Esophagus (tissue), 2 donors: ENCODE data around the gene OR52I2. TPM values are rescaled to one million over a fixed set of nuclear protein-coding genes. Genes with fewer than 3 reads are reported as not detected.

Experiments
- H3K27ac ChIP-seq, 2 donors: one replicate each; pipeline ENCODE4 v1.5.1; 2013; ENCODE audit warnings: low read depth in 2 of 2, mild to moderate bottlenecking in 2 of 2, inconsistent platforms in 1 of 2, low read length in 1 of 2, moderate library complexity in 1 of 2
- H3K27me3 ChIP-seq, 2 donors: one replicate each; pipeline ENCODE4 v1.6.1; 2013; ENCODE audit warnings: low read length in 2 of 2, control low read depth in 1 of 2, mild to moderate bottlenecking in 1 of 2; ENCODE audit not compliant: insufficient read depth in 2 of 2, control insufficient read depth in 1 of 2
- H3K36me3 ChIP-seq, 2 donors: one replicate each; pipeline ENCODE4 v1.6.1; 2013; ENCODE audit warnings: low read length in 1 of 2; ENCODE audit not compliant: control insufficient read depth in 2 of 2, insufficient read depth in 2 of 2
- H3K4me1 ChIP-seq, 2 donors: one replicate each; pipeline ENCODE4 v1.6.1; 2013; ENCODE audit warnings: low read length in 1 of 2; ENCODE audit not compliant: control insufficient read depth in 2 of 2, insufficient read depth in 2 of 2
- H3K4me3 ChIP-seq, 2 donors: one replicate each; pipeline ENCODE4 v1.5.1; 2013; ENCODE audit warnings: low read length in 2 of 2, mild to moderate bottlenecking in 2 of 2, low read depth in 1 of 2, moderate library complexity in 1 of 2
- H3K9me3 ChIP-seq, 2 donors: one replicate each; pipeline ENCODE4 v1.6.1; 2013; ENCODE audit warnings: mild to moderate bottlenecking in 2 of 2, low read depth in 1 of 2, low read length in 1 of 2, moderate library complexity in 1 of 2; ENCODE audit not compliant: control insufficient read depth in 2 of 2, insufficient read depth in 1 of 2
- WGBS, 2 donors: extraction: QIAGEN DNeasy Blood & Tissue Kit; methylation state at CpG; one replicate each; pipeline ENCODE4 v1.1.7; 2013; 5-methylcytosine and 5-hydroxymethylcytosine counted together
- polyA plus RNA-seq, 2 donors: library from polyadenylated mRNA; stranded (reverse); fragments of 200-250 nt; gene quantifications; one replicate each; pipeline ENCODE4 v1.2.3, GENCODE V29; 2013
- donor health status: healthy with polysubstance abuse.
- donor health status: Bipolar disorder and iron deficiency.

OR52I2 gene
- not detected for polyA plus RNA-seq

DNA sequence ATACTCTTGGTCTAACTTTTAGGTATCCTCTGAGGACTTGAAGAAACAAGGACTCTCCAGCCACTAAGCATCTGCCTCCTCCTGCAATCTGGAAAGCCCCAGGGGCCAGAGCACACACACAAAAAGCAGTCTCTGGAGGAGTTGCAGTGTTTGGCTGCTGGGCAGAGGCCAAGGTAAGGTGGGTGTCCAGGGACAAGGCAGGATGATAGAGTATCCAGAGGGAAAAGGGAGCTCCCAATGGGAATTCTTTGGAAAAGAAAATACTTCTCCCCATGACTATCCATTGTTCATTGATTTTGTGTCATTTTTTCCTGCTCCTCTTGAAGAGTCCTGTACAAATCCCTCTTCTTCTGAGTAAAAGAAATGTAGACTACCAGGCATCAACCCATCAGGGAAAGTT is at the start of gene OR52I2:
Gene OR52I2, plus strand, starts transcription at position 301 of the 400 bp plus-strand sequence.
- no peak within 1 kb of the TSS for H3K27ac ChIP-seq
- no peaks in the 10 kb centered on the region for H3K27me3 ChIP-seq
- no peak within 1 kb of the TSS for H3K4me3 ChIP-seq
- H3K4me1 ChIP-seq = no peaks in the 10 kb centered on the region
- H3K36me3 ChIP-seq = no peaks in the 10 kb centered on the region
- no peaks in the 10 kb centered on the region for H3K9me3 ChIP-seq

DNA sequence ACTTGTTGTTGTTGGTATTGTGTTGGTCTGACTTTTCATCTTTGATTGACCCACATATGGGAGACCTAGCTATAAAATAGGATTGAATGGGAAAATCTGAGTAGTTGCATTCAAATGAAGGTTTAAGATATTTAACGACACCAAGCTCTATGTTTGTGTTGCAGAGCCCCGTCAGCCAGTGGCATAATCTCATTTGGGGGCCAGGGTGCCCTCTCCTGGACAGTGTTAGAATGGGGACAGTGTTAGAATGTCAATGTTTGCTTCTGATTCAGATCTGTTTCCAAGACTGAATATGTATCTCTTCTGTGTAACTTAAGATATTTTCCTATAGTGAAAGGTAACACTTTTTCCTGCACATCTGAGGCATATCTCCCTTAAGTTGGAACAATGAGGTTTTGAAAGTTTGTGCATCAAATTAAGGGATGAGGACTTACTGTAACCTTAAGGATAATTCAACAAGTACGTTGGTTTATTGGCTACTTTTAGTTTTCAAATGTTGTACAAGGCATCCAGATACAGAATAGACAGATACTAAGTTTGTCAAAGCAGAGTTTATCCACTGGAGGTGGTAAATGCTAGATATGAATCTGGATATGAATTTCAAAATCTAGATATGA is 41.8 kb upstream of the OR52I2 start:
- Histone ChIP-seq H3K4me3 (no peak overlapping the region), H3K36me3 (no peaks in the 10 kb centered on the region), H3K27ac (no peak overlapping the region), H3K4me1 (no peaks in the 10 kb centered on the region), H3K9me3 (no peaks in the 10 kb centered on the region), H3K27me3 (no peaks in the 10 kb centered on the region)
- 23 to 26% methylated on average over 3 of the region's 3 CpGs for WGBS, 2 donors

DNA sequence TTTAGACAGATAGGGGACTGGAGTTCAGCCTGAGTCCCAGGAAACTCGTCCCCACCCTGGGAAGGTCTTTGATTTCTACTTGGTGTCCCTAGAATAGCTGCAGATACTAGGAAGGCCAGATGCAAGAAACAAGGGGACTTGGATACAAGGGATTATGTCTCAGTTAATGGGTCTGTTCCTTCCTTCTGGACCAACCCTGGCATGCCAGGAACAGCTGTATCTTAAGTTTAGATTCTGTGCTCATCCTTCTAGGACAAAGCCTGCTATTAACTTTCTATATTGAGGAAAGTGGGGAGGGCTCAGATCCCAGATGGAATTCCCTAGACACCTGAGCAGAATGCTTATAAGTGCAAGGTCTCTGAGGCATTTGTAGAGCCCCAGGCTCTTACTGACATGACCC is 40.5 kb upstream of the OR52I2 start:
- WGBS, 2 donors = 35 to 60% methylated on average over 1 of the region's 1 CpG
- no peak overlapping the region for H3K27ac ChIP-seq
- H3K27me3 ChIP-seq = no peaks in the 10 kb centered on the region
- no peak overlapping the region for H3K4me3 ChIP-seq
- no peaks in the 10 kb centered on the region for H3K9me3 ChIP-seq
- H3K36me3 ChIP-seq = no peaks in the 10 kb centered on the region
- no peaks in the 10 kb centered on the region for H3K4me1 ChIP-seq

DNA sequence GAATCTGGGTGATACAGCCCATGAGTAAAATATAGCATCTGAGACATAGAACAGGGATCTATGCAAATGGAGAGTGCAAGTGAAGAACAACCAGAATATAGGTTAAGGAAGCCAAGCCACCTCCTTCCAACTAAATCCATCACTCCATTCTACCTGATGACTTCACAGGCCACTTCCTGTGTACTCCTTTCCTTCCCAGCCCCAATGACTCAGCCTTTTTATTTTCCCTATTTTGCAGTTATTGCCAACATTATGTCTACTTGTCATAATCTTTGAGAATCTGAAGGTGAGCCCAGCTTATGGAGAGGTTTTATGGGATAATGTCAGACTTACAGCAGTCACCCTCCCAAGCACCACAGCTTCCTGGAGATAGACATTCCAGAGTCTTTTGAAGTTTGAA is 38.0 kb upstream of the OR52I2 start:
- no peak overlapping the region for H3K27ac ChIP-seq
- no peaks in the 10 kb centered on the region for H3K27me3 ChIP-seq
- H3K4me1 ChIP-seq = no peaks in the 10 kb centered on the region
- no peaks in the 10 kb centered on the region for H3K36me3 ChIP-seq
- H3K9me3 ChIP-seq = no peaks in the 10 kb centered on the region
- no peak overlapping the region for H3K4me3 ChIP-seq

DNA sequence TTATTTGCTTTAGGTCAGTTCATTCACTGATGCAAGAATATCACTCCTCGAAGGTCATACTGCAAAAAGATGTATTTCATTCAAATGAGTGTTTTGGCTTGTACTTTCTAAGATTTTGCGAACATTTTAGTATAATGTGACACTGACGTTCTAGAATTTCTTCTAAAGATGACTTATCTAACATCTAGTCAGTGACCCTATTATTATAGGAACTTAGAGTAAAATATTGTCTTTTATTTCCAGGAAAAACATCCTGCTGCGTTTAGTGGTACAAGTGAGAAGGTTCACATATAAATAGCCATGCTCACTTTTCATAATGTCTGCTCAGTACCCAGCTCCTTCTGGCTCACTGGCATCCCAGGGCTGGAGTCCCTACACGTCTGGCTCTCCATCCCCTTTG is 36.7 kb upstream of the OR52I2 start, which contains the start of gene OR52M1:
Gene OR52M1, plus strand, starts transcription at position 301 of the 400 bp plus-strand sequence. Its CDS starts 0 bp downstream, at position 301.
- no peak within 1 kb of the TSS for H3K27ac ChIP-seq
- H3K27me3 ChIP-seq = no peaks in the 10 kb centered on the region
- H3K4me1 ChIP-seq = no peaks in the 10 kb centered on the region
- H3K4me3 ChIP-seq = no peak within 1 kb of the TSS
- H3K36me3 ChIP-seq = no peaks in the 10 kb centered on the region
- 85 to 87% methylated on average over 5 of the region's 5 CpGs for WGBS, 2 donors
- no peaks in the 10 kb centered on the region for H3K9me3 ChIP-seq

DNA sequence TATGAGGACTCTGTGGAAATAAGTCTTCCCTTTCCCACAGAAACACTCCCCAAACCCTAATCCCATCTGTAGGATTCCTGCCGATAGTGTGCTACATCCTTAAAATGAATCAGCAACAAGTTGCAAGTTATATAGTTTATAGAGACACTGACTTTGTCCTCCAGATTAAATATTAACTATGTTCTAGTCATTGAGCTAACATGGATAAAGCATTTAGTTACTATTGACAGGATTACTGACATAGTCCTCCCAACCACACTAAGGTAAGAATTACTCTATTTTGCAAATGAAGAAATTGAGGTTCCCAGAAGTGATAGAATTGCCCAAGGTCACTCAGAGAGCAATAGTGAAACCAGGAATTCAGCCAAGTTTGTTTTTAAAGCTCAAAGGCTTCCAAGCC is 34.7 kb upstream of the OR52I2 start:
- Histone ChIP-seq H3K9me3 (peaks cover 3 to 6% of the 10 kb centered on the region in 2 donors), H3K4me3 (no peak overlapping the region), H3K27me3 (no peaks in the 10 kb centered on the region), H3K36me3 (no peaks in the 10 kb centered on the region), H3K4me1 (no peaks in the 10 kb centered on the region), H3K27ac (no peak overlapping the region)
- WGBS, 2 donors = 54 to 76% methylated on average over 1 of the region's 1 CpG

DNA sequence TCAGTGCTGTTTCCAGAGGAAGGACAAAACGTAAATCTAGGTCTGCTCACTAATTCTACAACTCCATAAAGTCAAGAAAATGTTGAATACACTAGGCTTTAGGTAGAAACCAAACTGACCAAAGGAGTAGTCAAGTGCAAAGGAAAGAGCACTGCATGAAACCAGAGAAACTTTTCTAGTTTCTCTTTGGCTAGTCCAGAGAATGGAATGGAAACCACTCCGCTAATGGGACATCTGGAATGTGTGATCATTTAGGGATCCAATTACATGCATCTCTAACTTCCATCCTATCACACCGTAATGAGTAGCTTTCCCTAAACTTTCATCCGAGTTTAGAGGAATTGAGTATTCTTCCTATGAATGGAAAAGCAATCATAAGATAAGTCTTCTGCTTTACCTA is 34.1 kb upstream of the OR52I2 start:
- Histone ChIP-seq H3K27me3 (no peaks in the 10 kb centered on the region), H3K27ac (no peak overlapping the region), H3K4me3 (no peak overlapping the region), H3K36me3 (no peaks in the 10 kb centered on the region), H3K4me1 (no peaks in the 10 kb centered on the region), H3K9me3 (peaks cover 3 to 6% of the 10 kb centered on the region in 2 donors)
- WGBS, 2 donors = 80 to 81% methylated on average over 4 of the region's 4 CpGs

DNA sequence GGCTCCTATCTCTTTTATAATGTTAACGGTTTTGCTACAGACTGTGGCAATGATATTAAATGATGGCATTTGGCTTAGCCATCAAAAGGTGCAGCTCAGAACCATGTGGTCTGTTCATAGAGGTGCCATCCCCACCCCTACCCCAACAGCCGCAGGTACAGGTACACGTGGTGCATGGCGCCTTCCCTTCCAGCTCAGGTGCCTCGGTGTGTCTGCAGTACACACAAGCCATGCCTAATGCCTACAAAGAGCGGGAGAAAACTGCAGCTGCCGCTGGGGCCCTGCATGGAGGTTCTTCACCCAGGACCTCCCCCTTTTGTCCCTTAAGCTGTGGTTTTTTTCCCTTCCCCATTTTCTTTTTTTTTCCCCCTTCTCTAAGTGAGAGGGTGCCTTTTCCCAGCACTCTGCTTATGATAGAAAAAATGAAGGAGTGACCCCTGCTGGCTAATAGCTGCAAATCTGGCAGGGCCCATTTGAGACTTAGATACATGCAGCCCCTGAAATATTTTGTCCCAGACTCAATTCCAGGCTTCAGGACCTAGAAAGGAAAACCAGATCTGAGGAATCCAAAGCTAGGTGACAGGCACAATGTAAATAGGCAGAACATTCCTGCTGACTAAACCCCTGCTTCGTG is 30.1 kb upstream of the OR52I2 start:
- Histone ChIP-seq H3K36me3 (no peaks in the 10 kb centered on the region), H3K27ac (no peak overlapping the region), H3K4me3 (no peak overlapping the region), H3K9me3 (peaks cover 3 to 6% of the 10 kb centered on the region in 2 donors), H3K27me3 (no peaks in the 10 kb centered on the region), H3K4me1 (no peaks in the 10 kb centered on the region)
- WGBS, 2 donors = 79 to 83% methylated on average over 8 of the region's 8 CpGs

DNA sequence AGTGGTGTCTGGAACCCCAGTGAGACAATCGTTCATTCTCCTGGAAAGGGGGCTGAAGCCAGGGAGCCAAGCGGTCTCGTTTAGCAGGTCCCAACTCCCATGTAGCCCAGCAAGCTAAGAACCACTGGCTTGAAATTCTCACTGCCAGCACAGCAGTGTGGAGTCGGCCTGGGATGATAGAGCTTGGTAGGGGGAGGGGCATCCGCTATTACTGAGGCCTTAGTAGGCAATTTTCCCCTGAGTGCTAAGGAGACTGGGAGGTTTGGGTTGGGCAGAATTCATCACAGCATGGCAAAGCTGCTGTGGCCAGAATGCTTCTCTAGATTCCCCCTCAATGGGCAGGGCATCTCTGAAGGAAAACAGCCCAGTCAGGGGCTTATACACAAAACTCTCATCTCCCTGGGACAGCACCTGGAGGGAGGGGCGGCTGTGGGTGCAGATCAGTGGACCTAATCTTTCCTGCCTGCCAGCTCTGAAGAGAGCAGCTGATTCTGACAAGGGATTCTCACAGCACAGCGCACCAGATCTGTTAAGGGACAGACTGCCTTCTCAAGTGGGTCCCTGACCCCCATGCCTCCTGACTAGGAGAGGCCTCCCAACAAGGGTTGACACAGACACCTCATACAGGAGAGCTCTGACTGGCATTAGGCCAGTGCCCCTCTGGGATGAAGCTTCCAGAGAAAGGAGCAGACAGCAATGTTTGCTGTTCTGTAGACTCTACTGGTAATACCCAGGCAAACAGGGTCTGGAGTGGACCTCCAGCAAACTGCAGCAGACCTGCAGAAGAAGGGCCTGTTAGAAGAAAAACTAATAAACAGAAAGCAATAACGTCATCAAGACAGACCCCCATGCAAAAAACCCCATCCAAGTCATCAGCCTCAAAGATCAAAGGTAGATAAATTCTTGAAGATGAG is 21.8 kb upstream of the OR52I2 start:
- H3K36me3 ChIP-seq = no peaks in the 10 kb centered on the region
- H3K9me3 ChIP-seq = no peaks in the 10 kb centered on the region
- H3K4me1 ChIP-seq = peaks cover 6 to 9% of the 10 kb centered on the region in 2 donors
- WGBS, 2 donors = 57 to 68% methylated on average over 8 of the region's 8 CpGs
- no peaks in the 10 kb centered on the region for H3K27me3 ChIP-seq
- no peak overlapping the region for H3K4me3 ChIP-seq
- no peak overlapping the region for H3K27ac ChIP-seq
